PFSK-1 (cell line): ENCODE results near the gene PRLR.

Source experiments
- FOXP2 ChIP-seq: optimal IDR thresholded peaks from 2 replicates; pipeline ENCODE3; 2011; ENCODE audit warnings: borderline replicate concordance, control low read depth, inconsistent platforms; ENCODE audit not compliant: insufficient read depth; ENCODE audit errors: extremely low read length, extremely low read depth
- POLR2AphosphoS5 ChIP-seq: IDR thresholded peaks from 2 replicates; pipeline ENCODE4 v1.6.1; 2012; ENCODE audit warnings: low read depth, mild to moderate bottlenecking, control low read depth, low read length, moderate library complexity
- REST ChIP-seq, 2 experiments: IDR thresholded peaks; 2 replicates each; pipeline versions ENCODE4 v1.6.1 to v1.8.0; 2011 to 2012; ENCODE audit warnings: low read depth in 2 of 2, low read length in 2 of 2, control low read depth in 1 of 2, inconsistent platforms in 1 of 2, mild to moderate bottlenecking in 1 of 2, moderate library complexity in 1 of 2; ENCODE audit not compliant: insufficient read depth in 1 of 2
- SIN3A ChIP-seq: IDR thresholded peaks from 2 replicates; pipeline ENCODE4 v1.6.1; 2012; ENCODE audit warnings: mild to moderate bottlenecking, low read length, moderate library complexity, borderline replicate concordance; ENCODE audit not compliant: insufficient read depth
- TAF1 ChIP-seq: IDR thresholded peaks from 2 replicates; pipeline ENCODE4 v1.6.1; 2012; ENCODE audit warnings: low read length, control low read depth, borderline replicate concordance; ENCODE audit not compliant: insufficient read depth

PRLR gene

GRCh38 chr5:35153375-35153932 is 76.8 kb downstream of the PRLR start:
- no peak for TF ChIP-seq SIN3A
- no peak for TF ChIP-seq POLR2AphosphoS5

GRCh38 chr5:35152733-35153132 is 77.6 kb downstream of the PRLR start:
- TF ChIP-seq POLR2AphosphoS5 (no peak), REST (IDR thresholded peaks at IDR 0.05; ENCODE audit: insufficient read depth in 1 of 2, low read depth in 2 of 2, low read length in 2 of 2) (no peak), TAF1 (no peak), FOXP2 (no peak), SIN3A (no peak)

GRCh38 chr5:35151146-35151920 is 79.0 kb downstream of the PRLR start:
- no peak for TF ChIP-seq FOXP2
- TF ChIP-seq REST (IDR thresholded peaks at IDR 0.05; ENCODE audit: insufficient read depth in 1 of 2, low read depth in 2 of 2, low read length in 2 of 2): no peak
- no peak for TF ChIP-seq POLR2AphosphoS5

- no peak for TF ChIP-seq SIN3A
- TF ChIP-seq POLR2AphosphoS5: no peak
- no peak for TF ChIP-seq TAF1
- no peak for TF ChIP-seq REST (IDR thresholded peaks at IDR 0.05; ENCODE audit: insufficient read depth in 1 of 2, low read depth in 2 of 2, low read length in 2 of 2)
- no peak for TF ChIP-seq FOXP2
These were observed 81.2 kb downstream of the PRLR start for GRCh38 chr5:35149041-35149440.

- TF ChIP-seq TAF1 (no peak), FOXP2 (no peak), SIN3A (no peak), POLR2AphosphoS5 (no peak), REST (IDR thresholded peaks at IDR 0.05; ENCODE audit: insufficient read depth in 1 of 2, low read depth in 2 of 2, low read length in 2 of 2) (no peak)
These were observed 83.9 kb downstream of the PRLR start for GRCh38 chr5:35146406-35146805.
